ENCODE measurements around the gene COX6B1. TPM values are rescaled to one million over a fixed set of nuclear protein-coding genes. Genes with fewer than 3 reads are reported as not detected.

Gene COX6B1
- total RNA-seq, 1 donor from 2014 or later = 459 TPM

Other genes with a start within 250 kb of the COX6B1 start
- gene FFAR2, start 200.1 kb upstream of the COX6B1 start, total RNA-seq = 0.17 TPM
- gene KRTDAP, start 157.9 kb upstream of the COX6B1 start, total RNA-seq = not detected
- 1.8 TPM for gene DMKN, start 134.7 kb upstream of the COX6B1 start, total RNA-seq
- not detected for gene SBSN, start 120.0 kb upstream of the COX6B1 start, total RNA-seq
- gene GAPDHS, start 114.9 kb upstream of the COX6B1 start, total RNA-seq = not detected
- gene TMEM147, start 102.7 kb upstream of the COX6B1 start, total RNA-seq = 87.6 TPM
- gene ATP4A, start 84.7 kb upstream of the COX6B1 start, total RNA-seq = not detected
- gene PMIS2, start 62.1 kb upstream of the COX6B1 start, total RNA-seq = not detected
- 10.7 TPM for gene HAUS5, start 35.6 kb upstream of the COX6B1 start, total RNA-seq
- gene RBM42, start 19.3 kb upstream of the COX6B1 start, total RNA-seq = 78.3 TPM
- 2.5 TPM for gene ETV2, start 6.6 kb upstream of the COX6B1 start, total RNA-seq
- 0.89 TPM for gene UPK1A, start 18.2 kb downstream of the COX6B1 start, total RNA-seq
- 0.43 TPM for gene ZBTB32, start 56.2 kb downstream of the COX6B1 start, total RNA-seq
- 45.1 TPM for gene KMT2B, start 69.7 kb downstream of the COX6B1 start, total RNA-seq
- gene IGFLR1, start 94.1 kb downstream of the COX6B1 start, total RNA-seq = 14.8 TPM
- 23.9 TPM for gene U2AF1L4, start 97.1 kb downstream of the COX6B1 start, total RNA-seq
- gene PSENEN, start 97.3 kb downstream of the COX6B1 start, total RNA-seq = 67.9 TPM
- 10.1 TPM for gene LIN37, start 100.3 kb downstream of the COX6B1 start, total RNA-seq
- 654 TPM for gene HSPB6, start 108.7 kb downstream of the COX6B1 start, total RNA-seq
- gene PROSER3, start 109.9 kb downstream of the COX6B1 start, total RNA-seq = 31.2 TPM
- 20.1 TPM for gene ARHGAP33, start 127.2 kb downstream of the COX6B1 start, total RNA-seq
- 0.46 TPM for gene PRODH2, start 164.5 kb downstream of the COX6B1 start, total RNA-seq
- 0.06 TPM for gene NPHS1, start 204.2 kb downstream of the COX6B1 start, total RNA-seq
- gene KIRREL2, start 208.6 kb downstream of the COX6B1 start, total RNA-seq = 0.12 TPM
- 85.6 TPM for gene APLP1, start 220.3 kb downstream of the COX6B1 start, total RNA-seq